OCI-LY1 (cell line): ENCODE data around the gene ATP13A2.

ENCODE experiments used
- H2AFZ ChIP-seq: fragments of 200-600 bp; sonication (generic), shearing (Covaris generic); 2 replicates; pipeline ENCODE4 v1.6.0; 2014; ENCODE audit warnings: antibody characterized with exemption, mild to moderate bottlenecking, low read length
- H3F3A ChIP-seq: fragments of 200-600 bp; sonication (generic), shearing (Covaris generic); 2 replicates; pipeline ENCODE4 v1.6.0; 2014; ENCODE audit warnings: mild to moderate bottlenecking, antibody characterized with exemption, low read length, moderate library complexity; ENCODE audit not compliant: insufficient read depth
- H3K27ac ChIP-seq: fragments of 200-600 bp; sonication (generic); 2 replicates; pipeline ENCODE4 v1.5.1; 2014; ENCODE audit warnings: low read length, mixed run types, mild to moderate bottlenecking, low read depth; ENCODE audit not compliant: poor library complexity, severe bottlenecking
- H3K27me3 ChIP-seq: fragments of 200-600 bp; sonication (generic); 2 replicates; pipeline ENCODE4 v1.6.0; 2014; ENCODE audit warnings: antibody characterized with exemption, mild to moderate bottlenecking, low read length, moderate library complexity; ENCODE audit not compliant: insufficient read depth
- H3K36me3 ChIP-seq: fragments of 200-600 bp; sonication (generic); 2 replicates; pipeline ENCODE4 v1.6.1; 2014; ENCODE audit warnings: mild to moderate bottlenecking, antibody characterized with exemption, low read length, moderate library complexity, mixed read lengths; ENCODE audit not compliant: insufficient read depth
- H3K4me1 ChIP-seq: fragments of 200-600 bp; sonication (generic); 2 replicates; pipeline ENCODE4 v1.5.1; 2014; ENCODE audit warnings: mild to moderate bottlenecking, low read length, moderate library complexity; ENCODE audit not compliant: insufficient read depth, severe bottlenecking
- H3K4me2 ChIP-seq: fragments of 200-600 bp; sonication (generic), shearing (Covaris generic); 2 replicates; pipeline ENCODE4 v1.6.1; 2014; ENCODE audit warnings: low read length
- H3K4me3 ChIP-seq: fragments of 200-600 bp; sonication (generic); 2 replicates; pipeline ENCODE4 v1.5.1; 2014; ENCODE audit warnings: low read length, low read depth, mild to moderate bottlenecking, mixed read lengths; ENCODE audit not compliant: poor library complexity, severe bottlenecking
- H3K79me2 ChIP-seq: fragments of 200-600 bp; shearing (Covaris generic); 2 replicates; pipeline ENCODE4 v1.6.1; 2016; ENCODE audit warnings: mixed run types, low read length, mixed read lengths; ENCODE audit not compliant: insufficient read depth
- H3K9ac ChIP-seq: fragments of 200-600 bp; sonication (generic), shearing (Covaris generic); 2 replicates; pipeline ENCODE4 v1.6.1; 2014; ENCODE audit warnings: mild to moderate bottlenecking, low read length, mixed read lengths
- H3K9me2 ChIP-seq: fragments of 200-600 bp; sonication (generic), shearing (Covaris generic); 2 replicates; pipeline ENCODE4 v1.6.1; 2014; ENCODE audit warnings: low read depth, mild to moderate bottlenecking, low read length, mixed read lengths
- H3K9me3 ChIP-seq: fragments of 200-600 bp; shearing (Covaris generic); 2 replicates; pipeline ENCODE4 v1.6.1; 2014; ENCODE audit warnings: low read length, mixed read lengths
- H4K20me1 ChIP-seq: fragments of 200-600 bp; sonication (generic), shearing (Covaris generic); 2 replicates; pipeline ENCODE4 v1.6.0; 2016; ENCODE audit warnings: mild to moderate bottlenecking, low read length; ENCODE audit not compliant: insufficient read depth
- CTCF ChIP-seq: fragments of 200-600 bp; sonication (generic), shearing (Covaris generic); IDR thresholded peaks from 2 replicates; pipeline ENCODE4 v1.5.1; 2017; ENCODE audit warnings: mild to moderate bottlenecking, antibody characterized with exemption, low read length, moderate library complexity, mixed read lengths
- EZH2 ChIP-seq: fragments of 200-600 bp; sonication (generic), shearing (Covaris generic); IDR thresholded peaks from 2 replicates; pipeline ENCODE4 v1.8.0; 2017; ENCODE audit warnings: borderline replicate concordance, mixed run types, mild to moderate bottlenecking, antibody characterized with exemption, low read length, moderate library complexity, mixed read lengths

The ATP13A2 gene

GRCh38 chr1:16984717-16985116 is 27.0 kb downstream of the ATP13A2 start:
- no peaks in the 10 kb centered on the region for H3K27me3 ChIP-seq
- H3K4me3 ChIP-seq, result no peak overlapping the region
- no peaks in the 10 kb centered on the region for H3K79me2 ChIP-seq
- H3K9me2 ChIP-seq, result no peaks in the 10 kb centered on the region
- no peaks in the 10 kb centered on the region for H3F3A ChIP-seq
- H3K9me3 ChIP-seq, result no peaks in the 10 kb centered on the region
- no peaks in the 10 kb centered on the region for H3K4me1 ChIP-seq
- no peak overlapping the region for H2AFZ ChIP-seq
- H3K9ac ChIP-seq, result no peak overlapping the region
- TF ChIP-seq CTCF, result no peak
- no peak for TF ChIP-seq EZH2
- no peaks in the 10 kb centered on the region for H3K36me3 ChIP-seq
- no peak overlapping the region for H3K27ac ChIP-seq
- no peak overlapping the region for H3K4me2 ChIP-seq
- no peaks in the 10 kb centered on the region for H4K20me1 ChIP-seq

- Histone ChIP-seq H3K9me3 (no peaks in the 10 kb centered on the region), H3K4me3 (no peak overlapping the region), H3K9me2 (no peaks in the 10 kb centered on the region), H3K27me3 (0 out of 2 replicates have a peak, but pooled peaks cover 4% of the 10 kb centered on the region), H3F3A (no peaks in the 10 kb centered on the region), H3K4me2 (no peak overlapping the region), H4K20me1 (no peaks in the 10 kb centered on the region), H2AFZ (no peak overlapping the region), H3K27ac (no peak overlapping the region), H3K79me2 (no peaks in the 10 kb centered on the region), H3K4me1 (no peaks in the 10 kb centered on the region), H3K36me3 (no peaks in the 10 kb centered on the region), H3K9ac (no peak overlapping the region)
- TF ChIP-seq CTCF (no peak), EZH2 (no peak)
These were observed 28.1 kb downstream of the ATP13A2 start for GRCh38 chr1:16983649-16984048.

GRCh38 chr1:16982902-16983301 is 28.8 kb downstream of the ATP13A2 start:
- TF ChIP-seq EZH2, result no peak
- TF ChIP-seq CTCF, result no peak
- Histone ChIP-seq H4K20me1 (no peaks in the 10 kb centered on the region), H3K27me3 (0 out of 2 replicates have a peak, but pooled peaks cover 4% of the 10 kb centered on the region), H3K9me3 (no peaks in the 10 kb centered on the region), H3K4me3 (no peak overlapping the region), H2AFZ (no peak overlapping the region), H3K9me2 (no peaks in the 10 kb centered on the region), H3K79me2 (no peaks in the 10 kb centered on the region), H3K27ac (no peak overlapping the region), H3K4me1 (no peaks in the 10 kb centered on the region), H3F3A (no peaks in the 10 kb centered on the region), H3K4me2 (no peak overlapping the region), H3K36me3 (no peaks in the 10 kb centered on the region), H3K9ac (no peak overlapping the region)
